Measurements from ENCODE around the gene KCNJ9.

Gene KCNJ9

DNA sequence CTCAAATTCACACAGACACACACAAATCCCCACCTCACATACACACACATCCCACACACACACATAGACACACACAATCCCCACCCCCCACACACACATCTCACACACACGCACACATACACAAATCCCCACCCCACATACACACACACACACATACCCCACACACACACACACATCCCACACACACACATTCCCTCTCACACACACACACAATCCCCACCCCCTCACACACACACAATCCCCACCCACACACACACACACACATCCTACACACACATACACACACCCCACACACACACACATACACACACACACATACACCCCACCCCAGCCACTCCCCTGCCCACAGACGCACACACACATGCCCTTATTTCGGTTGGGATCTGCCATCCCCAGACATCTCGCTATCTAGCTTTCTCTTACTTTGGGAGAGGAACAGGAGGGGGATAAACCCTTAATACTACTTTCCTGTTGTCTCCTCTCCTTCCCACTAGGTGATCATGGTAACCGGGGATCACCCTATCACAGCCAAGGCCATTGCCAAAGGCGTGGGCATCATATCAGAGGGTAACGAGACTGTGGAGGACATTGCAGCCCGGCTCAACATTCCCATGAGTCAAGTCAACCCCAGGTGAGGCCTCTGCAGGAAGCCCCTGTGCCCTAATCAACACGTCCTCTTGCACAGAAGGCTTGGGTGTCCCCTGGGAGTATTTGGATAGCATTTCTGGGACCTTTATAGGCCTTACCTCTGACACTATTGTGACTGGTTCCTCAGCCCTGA is 52.8 kb downstream of the KCNJ9 start:
- Histone ChIP-seq H3K4me3 (ENCODE audit: control insufficient read depth in 1 of 7, extremely low read depth in 1 of 7, insufficient read depth in 4 of 7, low read depth in 2 of 7, low read length in 6 of 7) (no peak overlapping the region), H3K36me3 (ENCODE audit: control insufficient read depth in 4 of 4, insufficient read depth in 4 of 4, low read length in 3 of 4) (no peaks in the 10 kb centered on the region), H3K4me1 (ENCODE audit: control extremely low read depth in 1 of 4, control insufficient read depth in 4 of 4, insufficient read depth in 4 of 4, low read length in 3 of 4) (no peaks in the 10 kb centered on the region), H3K9me3 (ENCODE audit: control extremely low read depth in 1 of 5, control insufficient read depth in 4 of 5, insufficient read depth in 2 of 5, low read depth in 1 of 5, low read length in 4 of 5) (no peaks in the 10 kb centered on the region), H3K27me3 (replicated peaks in 2 of 5; ENCODE audit: control insufficient read depth in 4 of 5, insufficient read depth in 5 of 5, low read length in 4 of 5) (peaks cover 0 to 10% (median 0%) of the 10 kb centered on the region in 5 experiments), H3K27ac (ENCODE audit: insufficient read depth in 1 of 2, low read depth in 1 of 2, low read length in 2 of 2, poor library complexity in 1 of 2, severe bottlenecking in 2 of 2) (no peak overlapping the region)
- POLR2A ChIA-PET = interaction anchor here (1.4 kb wide), 1 partner anchor 23 kb away, joined by 3 read pairs; no protein-coding TSS in a partner anchor
- WGBS (ENCODE audit: insufficient coverage) = 97% methylated on average over 8 of the region's 9 CpGs
- DNase-seq = no peak
- CTCF ChIA-PET = no interaction called here

DNA sequence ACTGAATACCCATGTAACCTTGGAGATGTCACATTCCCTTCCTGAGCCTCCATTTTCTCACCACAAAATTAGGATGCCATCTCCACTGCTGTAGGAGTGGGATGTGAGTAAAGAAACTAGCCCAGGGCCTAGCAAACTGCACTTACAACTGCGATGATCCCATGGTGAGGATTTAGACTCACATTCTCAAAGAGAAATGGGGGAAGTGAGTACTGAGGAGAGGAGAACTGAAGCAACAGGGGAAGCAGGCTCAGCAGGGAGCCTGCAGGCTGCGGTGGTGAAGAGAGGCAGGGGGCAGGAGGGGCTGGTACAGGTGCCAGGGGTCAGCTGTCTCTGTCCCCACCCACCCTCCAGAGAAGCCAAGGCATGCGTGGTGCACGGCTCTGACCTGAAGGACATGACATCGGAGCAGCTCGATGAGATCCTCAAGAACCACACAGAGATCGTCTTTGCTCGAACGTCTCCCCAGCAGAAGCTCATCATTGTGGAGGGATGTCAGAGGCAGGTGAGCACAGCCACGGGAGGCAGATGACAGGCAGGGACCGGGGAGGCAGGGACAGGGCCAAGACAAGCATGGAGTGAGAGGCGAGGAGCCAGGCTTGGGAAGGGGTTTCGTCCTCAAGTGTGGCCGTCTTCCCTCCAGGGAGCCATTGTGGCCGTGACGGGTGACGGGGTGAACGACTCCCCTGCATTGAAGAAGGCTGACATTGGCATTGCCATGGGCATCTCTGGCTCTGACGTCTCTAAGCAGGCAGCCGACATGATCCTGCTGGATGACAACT is 53.6 kb downstream of the KCNJ9 start:
- ChIA-PET CTCF (no interaction called here), POLR2A (interaction anchor here (1.4 kb wide), 1 partner anchor 22 kb away, joined by 3 read pairs; no protein-coding TSS in a partner anchor)
- H3K9me3 ChIP-seq (ENCODE audit: control extremely low read depth in 1 of 5, control insufficient read depth in 4 of 5, insufficient read depth in 2 of 5, low read depth in 1 of 5, low read length in 4 of 5) = no peaks in the 10 kb centered on the region
- WGBS (ENCODE audit: insufficient coverage) = 94% methylated on average over 18 of the region's 20 CpGs
- no peaks in the 10 kb centered on the region for H3K36me3 ChIP-seq (ENCODE audit: control insufficient read depth in 4 of 4, insufficient read depth in 4 of 4, low read length in 3 of 4)
- DNase-seq = no peak
- no peak overlapping the region for H3K27ac ChIP-seq (ENCODE audit: insufficient read depth in 1 of 2, low read depth in 1 of 2, low read length in 2 of 2, poor library complexity in 1 of 2, severe bottlenecking in 2 of 2)
- H3K27me3 ChIP-seq (replicated peaks in 2 of 5; ENCODE audit: control insufficient read depth in 4 of 5, insufficient read depth in 5 of 5, low read length in 4 of 5) = peaks cover 0 to 10% (median 0%) of the 10 kb centered on the region in 5 experiments
- H3K4me1 ChIP-seq (ENCODE audit: control extremely low read depth in 1 of 4, control insufficient read depth in 4 of 4, insufficient read depth in 4 of 4, low read length in 3 of 4) = no peaks in the 10 kb centered on the region
- no peak overlapping the region for H3K4me3 ChIP-seq (ENCODE audit: control insufficient read depth in 1 of 7, extremely low read depth in 1 of 7, insufficient read depth in 4 of 7, low read depth in 2 of 7, low read length in 6 of 7)

GRCh38 chr1:160136121-160136925 is 55.0 kb downstream of the KCNJ9 start:
- 94% methylated on average over 22 of the region's 22 CpGs for WGBS (ENCODE audit: insufficient coverage)
- DNase-seq = no peak
- no peak overlapping the region for H3K4me3 ChIP-seq (ENCODE audit: control insufficient read depth in 1 of 7, extremely low read depth in 1 of 7, insufficient read depth in 4 of 7, low read depth in 2 of 7, low read length in 6 of 7)
- ChIA-PET CTCF (no interaction called here), POLR2A (no interaction called here)
- H3K36me3 ChIP-seq (ENCODE audit: control insufficient read depth in 4 of 4, insufficient read depth in 4 of 4, low read length in 3 of 4) = no peaks in the 10 kb centered on the region
- H3K27ac ChIP-seq (ENCODE audit: insufficient read depth in 1 of 2, low read depth in 1 of 2, low read length in 2 of 2, poor library complexity in 1 of 2, severe bottlenecking in 2 of 2) = no peak overlapping the region
- no peaks in the 10 kb centered on the region for H3K4me1 ChIP-seq (ENCODE audit: control extremely low read depth in 1 of 4, control insufficient read depth in 4 of 4, insufficient read depth in 4 of 4, low read length in 3 of 4)
- H3K27me3 ChIP-seq (replicated peaks in 2 of 5; ENCODE audit: control insufficient read depth in 4 of 5, insufficient read depth in 5 of 5, low read length in 4 of 5) = peaks cover 0 to 10% (median 0%) of the 10 kb centered on the region in 5 experiments
- no peaks in the 10 kb centered on the region for H3K9me3 ChIP-seq (ENCODE audit: control extremely low read depth in 1 of 5, control insufficient read depth in 4 of 5, insufficient read depth in 2 of 5, low read depth in 1 of 5, low read length in 4 of 5)

- DNase-seq = no peak
- Histone ChIP-seq H3K27me3 (replicated peaks in 2 of 5; ENCODE audit: control insufficient read depth in 4 of 5, insufficient read depth in 5 of 5, low read length in 4 of 5) (peaks cover 0 to 12% (median 0%) of the 10 kb centered on the region in 5 experiments), H3K9me3 (ENCODE audit: control extremely low read depth in 1 of 5, control insufficient read depth in 4 of 5, insufficient read depth in 2 of 5, low read depth in 1 of 5, low read length in 4 of 5) (no peaks in the 10 kb centered on the region), H3K36me3 (ENCODE audit: control insufficient read depth in 4 of 4, insufficient read depth in 4 of 4, low read length in 3 of 4) (no peaks in the 10 kb centered on the region), H3K4me3 (ENCODE audit: control insufficient read depth in 1 of 7, extremely low read depth in 1 of 7, insufficient read depth in 4 of 7, low read depth in 2 of 7, low read length in 6 of 7) (no peak overlapping the region), H3K27ac (ENCODE audit: insufficient read depth in 1 of 2, low read depth in 1 of 2, low read length in 2 of 2, poor library complexity in 1 of 2, severe bottlenecking in 2 of 2) (no peak overlapping the region), H3K4me1 (ENCODE audit: control extremely low read depth in 1 of 4, control insufficient read depth in 4 of 4, insufficient read depth in 4 of 4, low read length in 3 of 4) (no peaks in the 10 kb centered on the region)
- WGBS (ENCODE audit: insufficient coverage) = 98% methylated on average over 5 of the region's 5 CpGs
- ChIA-PET CTCF (no interaction called here), POLR2A (no interaction called here)
Observed at GRCh38 chr1:160136926-160137200, 55.5 kb downstream of the KCNJ9 start.

GRCh38 chr1:160137216-160137862 is 56.0 kb downstream of the KCNJ9 start:
- no peaks in the 10 kb centered on the region for H3K4me1 ChIP-seq (ENCODE audit: control extremely low read depth in 1 of 4, control insufficient read depth in 4 of 4, insufficient read depth in 4 of 4, low read length in 3 of 4)
- no peak for DNase-seq
- no peaks in the 10 kb centered on the region for H3K36me3 ChIP-seq (ENCODE audit: control insufficient read depth in 4 of 4, insufficient read depth in 4 of 4, low read length in 3 of 4)
- no peak overlapping the region for H3K27ac ChIP-seq (ENCODE audit: insufficient read depth in 1 of 2, low read depth in 1 of 2, low read length in 2 of 2, poor library complexity in 1 of 2, severe bottlenecking in 2 of 2)
- 91% methylated on average over 7 of the region's 8 CpGs for WGBS (ENCODE audit: insufficient coverage)
- no peaks in the 10 kb centered on the region for H3K9me3 ChIP-seq (ENCODE audit: control extremely low read depth in 1 of 5, control insufficient read depth in 4 of 5, insufficient read depth in 2 of 5, low read depth in 1 of 5, low read length in 4 of 5)
- no peak overlapping the region for H3K4me3 ChIP-seq (ENCODE audit: control insufficient read depth in 1 of 7, extremely low read depth in 1 of 7, insufficient read depth in 4 of 7, low read depth in 2 of 7, low read length in 6 of 7)
- POLR2A ChIA-PET = no interaction called here
- CTCF ChIA-PET = no interaction called here
- peaks cover 0 to 12% (median 0%) of the 10 kb centered on the region in 5 experiments for H3K27me3 ChIP-seq (replicated peaks in 2 of 5; ENCODE audit: control insufficient read depth in 4 of 5, insufficient read depth in 5 of 5, low read length in 4 of 5)

GRCh38 chr1:160139840-160140239 is 58.5 kb downstream of the KCNJ9 start:
- ChIA-PET POLR2A (no interaction called here), CTCF (no interaction called here)
- H3K9me3 ChIP-seq (ENCODE audit: control extremely low read depth in 1 of 5, control insufficient read depth in 4 of 5, insufficient read depth in 2 of 5, low read depth in 1 of 5, low read length in 4 of 5) = no peaks in the 10 kb centered on the region
- H3K4me1 ChIP-seq (ENCODE audit: control extremely low read depth in 1 of 4, control insufficient read depth in 4 of 4, insufficient read depth in 4 of 4, low read length in 3 of 4) = peaks cover 0 to 10% (median under 1%) of the 10 kb centered on the region in 4 experiments
- DNase-seq = no peak
- 95% methylated on average over 4 of the region's 8 CpGs for WGBS (ENCODE audit: insufficient coverage)
- no peak overlapping the region for H3K27ac ChIP-seq (ENCODE audit: insufficient read depth in 1 of 2, low read depth in 1 of 2, low read length in 2 of 2, poor library complexity in 1 of 2, severe bottlenecking in 2 of 2)
- H3K27me3 ChIP-seq (replicated peaks in 2 of 5; ENCODE audit: control insufficient read depth in 4 of 5, insufficient read depth in 5 of 5, low read length in 4 of 5) = peaks cover 0 to 6% (median 0%) of the 10 kb centered on the region in 5 experiments
- no peaks in the 10 kb centered on the region for H3K36me3 ChIP-seq (ENCODE audit: control insufficient read depth in 4 of 4, insufficient read depth in 4 of 4, low read length in 3 of 4)
- H3K4me3 ChIP-seq (ENCODE audit: control insufficient read depth in 1 of 7, extremely low read depth in 1 of 7, insufficient read depth in 4 of 7, low read depth in 2 of 7, low read length in 6 of 7) = no peak overlapping the region
